SU-DHL-6 (cell line): ENCODE data around the gene DCAF15.

Experiments used
- EZH2phosphoT487 ChIP-seq: fragments of 200-600 bp; sonication (generic), shearing (Covaris generic); conservative IDR thresholded peaks from 2 replicates; pipeline ENCODE4 v1.6.1; 2018; ENCODE audit warnings: mild to moderate bottlenecking, antibody characterized with exemption, low read length, moderate library complexity, mixed read lengths
- TF ChIP-seq, protein P1 (sequence below): fragments of 200-600 bp; sonication (generic); IDR thresholded peaks from one replicate; pipeline ENCODE4 v1.5.1; 2017; ENCODE audit warnings: antibody characterized with exemption, mild to moderate bottlenecking, low read length, moderate library complexity; ENCODE audit not compliant: insufficient read depth, poor library complexity, severe bottlenecking

DNA sequence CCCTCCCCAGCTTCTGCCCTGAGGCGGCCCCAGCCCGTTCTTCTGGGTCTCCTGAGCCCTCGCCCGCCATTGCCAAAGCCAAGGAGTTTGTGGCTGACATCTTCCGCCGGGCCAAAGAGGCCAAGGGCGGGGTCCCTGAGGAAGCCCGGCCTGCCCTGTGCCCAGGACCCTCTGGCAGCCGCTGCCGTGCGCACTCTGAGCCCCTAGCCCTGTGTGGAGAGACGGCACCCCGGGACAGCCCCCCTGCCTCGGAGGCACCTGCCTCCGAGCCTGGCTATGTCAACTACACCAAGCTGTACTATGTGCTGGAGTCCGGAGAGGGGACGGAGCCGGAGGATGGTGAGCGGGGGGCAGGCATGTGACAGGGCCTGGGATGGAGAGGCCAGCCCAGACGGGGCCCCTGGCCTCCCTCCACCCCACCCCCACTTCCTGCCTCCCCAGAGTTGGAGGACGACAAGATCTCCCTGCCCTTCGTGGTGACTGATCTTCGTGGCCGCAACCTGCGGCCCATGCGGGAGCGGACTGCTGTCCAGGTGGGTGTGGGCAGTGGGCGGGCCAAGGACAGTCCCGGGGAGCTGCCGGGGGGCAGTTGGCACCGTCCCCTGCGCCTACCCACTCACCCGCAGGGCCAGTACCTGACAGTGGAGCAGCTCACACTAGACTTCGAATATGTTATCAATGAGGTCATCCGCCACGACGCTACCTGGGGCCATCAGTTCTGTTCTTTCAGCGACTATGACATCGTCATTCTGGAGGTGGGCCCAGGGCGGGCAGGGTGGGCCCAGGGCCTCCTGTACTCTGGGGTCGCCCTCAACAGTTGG is 7.0 kb downstream of the DCAF15 start:
- TF ChIP-seq, protein P1, sequence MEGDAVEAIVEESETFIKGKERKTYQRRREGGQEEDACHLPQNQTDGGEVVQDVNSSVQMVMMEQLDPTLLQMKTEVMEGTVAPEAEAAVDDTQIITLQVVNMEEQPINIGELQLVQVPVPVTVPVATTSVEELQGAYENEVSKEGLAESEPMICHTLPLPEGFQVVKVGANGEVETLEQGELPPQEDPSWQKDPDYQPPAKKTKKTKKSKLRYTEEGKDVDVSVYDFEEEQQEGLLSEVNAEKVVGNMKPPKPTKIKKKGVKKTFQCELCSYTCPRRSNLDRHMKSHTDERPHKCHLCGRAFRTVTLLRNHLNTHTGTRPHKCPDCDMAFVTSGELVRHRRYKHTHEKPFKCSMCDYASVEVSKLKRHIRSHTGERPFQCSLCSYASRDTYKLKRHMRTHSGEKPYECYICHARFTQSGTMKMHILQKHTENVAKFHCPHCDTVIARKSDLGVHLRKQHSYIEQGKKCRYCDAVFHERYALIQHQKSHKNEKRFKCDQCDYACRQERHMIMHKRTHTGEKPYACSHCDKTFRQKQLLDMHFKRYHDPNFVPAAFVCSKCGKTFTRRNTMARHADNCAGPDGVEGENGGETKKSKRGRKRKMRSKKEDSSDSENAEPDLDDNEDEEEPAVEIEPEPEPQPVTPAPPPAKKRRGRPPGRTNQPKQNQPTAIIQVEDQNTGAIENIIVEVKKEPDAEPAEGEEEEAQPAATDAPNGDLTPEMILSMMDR, result no peak
- no peak for TF ChIP-seq EZH2phosphoT487
